NCI-H82 treated with DMSO at 0.1 percent for 48 hours (cell line): ENCODE measurements around the gene MC1R.
A peak's percentile ranks its signal among the peaks of the same experiment; 100 is the strongest.
"Not testable (repeated sequence)": the region's sequence is repeated elsewhere in the genome, so short reads cannot be mapped to it uniquely, and the experiment has no call there.

ENCODE experiments used
- DNase-seq: peaks from one replicate; lab custom pipeline; 2025; ENCODE audit not compliant: unreplicated experiment; lab: John Stamatoyannopoulos, UW

The MC1R gene

GRCh38 chr16:89957216-89957785, 38.6 kb downstream of the MC1R start:
- no peak for DNase-seq

GRCh38 chr16:89958068-89958467, 39.4 kb downstream of the MC1R start:
- peak; percentile 34 for DNase-seq

GRCh38 chr16:89958596-89958995, 39.9 kb downstream of the MC1R start:
- DNase-seq, result no peak

- DNase-seq, result no peak
These were observed 42.3 kb downstream of the MC1R start for GRCh38 chr16:89960966-89961365.

GRCh38 chr16:89961920-89962319, 43.3 kb downstream of the MC1R start:
- DNase-seq, result no peak

GRCh38 chr16:89962754-89963498, 44.3 kb downstream of the MC1R start:
- DNase-seq, result no peak

- no peak for DNase-seq
These were observed 45.5 kb downstream of the MC1R start for GRCh38 chr16:89964201-89964600.

- no peak for DNase-seq
These were observed 47.0 kb downstream of the MC1R start for GRCh38 chr16:89965447-89966225.

GRCh38 chr16:89966756-89967155, 48.1 kb downstream of the MC1R start:
- DNase-seq, result no peak

- DNase-seq, result not testable (repeated sequence)
These were observed 48.8 kb downstream of the MC1R start for GRCh38 chr16:89967436-89967835.

GRCh38 chr16:89968074-89968473, 49.4 kb downstream of the MC1R start:
- DNase-seq, result not testable (repeated sequence)

- DNase-seq, result no peak
These were observed 51.2 kb downstream of the MC1R start for GRCh38 chr16:89969741-89970410.
